ENCODE measurements around the gene TCL1A.
A peak's percentile ranks its signal among the peaks of the same experiment; 100 is the strongest.

TCL1A gene

DNA sequence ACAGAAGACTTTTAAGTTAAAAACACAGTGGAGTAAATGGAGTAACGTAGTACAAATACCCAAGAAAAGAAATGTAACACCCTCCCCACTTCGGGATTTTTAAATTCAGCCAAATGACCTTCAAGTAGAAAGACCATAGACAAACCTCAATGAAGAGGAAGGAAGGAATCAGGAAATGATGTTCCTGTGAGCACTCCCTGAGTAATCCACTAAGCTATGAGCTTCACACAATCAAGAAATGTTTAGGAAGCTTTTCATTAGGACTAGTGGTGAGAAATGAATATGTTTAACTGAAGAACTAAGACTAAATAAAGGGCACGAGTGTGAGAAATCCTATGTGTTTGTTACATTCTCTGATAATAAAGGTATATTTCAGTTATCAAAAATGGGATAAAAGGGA, 10.1 kb downstream of the TCL1A start:
- no peak for DNase-seq

DNA sequence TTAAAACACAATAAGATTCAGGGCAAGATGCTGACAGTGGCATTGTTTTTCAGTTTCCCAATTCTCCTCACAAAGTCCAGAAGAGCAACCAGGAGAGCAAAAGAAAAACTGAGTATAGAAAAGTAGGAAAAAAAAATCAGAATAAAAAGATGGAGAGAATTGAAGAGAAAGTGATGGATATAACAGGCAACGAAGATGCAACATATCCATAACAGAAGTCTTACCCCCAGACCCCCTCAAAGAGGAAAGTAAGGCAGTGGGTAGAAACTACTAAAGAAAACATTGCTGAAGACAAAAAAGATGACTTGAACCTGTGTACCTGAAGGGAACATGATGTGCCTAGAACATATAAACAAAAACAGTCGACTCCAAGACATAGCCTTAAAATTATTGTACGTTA, 10.6 kb downstream of the TCL1A start:
- no peak for DNase-seq

DNA sequence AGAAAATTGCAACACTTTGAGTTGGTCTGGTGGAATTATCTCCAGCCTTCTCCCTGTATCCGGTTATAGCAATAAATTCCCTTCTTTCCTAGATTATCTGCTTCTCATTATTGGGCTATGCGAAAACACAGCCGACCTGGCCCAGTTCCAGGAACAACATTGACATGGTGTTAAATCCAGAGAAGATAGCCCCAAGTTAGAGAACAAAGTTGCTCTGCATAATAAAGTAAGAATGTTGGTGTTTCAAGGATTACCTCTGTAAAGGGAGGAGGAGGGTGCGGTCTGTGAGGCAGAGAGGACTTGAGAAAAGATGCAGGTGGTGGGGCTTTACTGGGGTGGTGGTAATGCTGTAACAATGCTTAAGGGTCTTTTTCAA, 12.1 kb downstream of the TCL1A start:
- DNase-seq = no peak

DNA sequence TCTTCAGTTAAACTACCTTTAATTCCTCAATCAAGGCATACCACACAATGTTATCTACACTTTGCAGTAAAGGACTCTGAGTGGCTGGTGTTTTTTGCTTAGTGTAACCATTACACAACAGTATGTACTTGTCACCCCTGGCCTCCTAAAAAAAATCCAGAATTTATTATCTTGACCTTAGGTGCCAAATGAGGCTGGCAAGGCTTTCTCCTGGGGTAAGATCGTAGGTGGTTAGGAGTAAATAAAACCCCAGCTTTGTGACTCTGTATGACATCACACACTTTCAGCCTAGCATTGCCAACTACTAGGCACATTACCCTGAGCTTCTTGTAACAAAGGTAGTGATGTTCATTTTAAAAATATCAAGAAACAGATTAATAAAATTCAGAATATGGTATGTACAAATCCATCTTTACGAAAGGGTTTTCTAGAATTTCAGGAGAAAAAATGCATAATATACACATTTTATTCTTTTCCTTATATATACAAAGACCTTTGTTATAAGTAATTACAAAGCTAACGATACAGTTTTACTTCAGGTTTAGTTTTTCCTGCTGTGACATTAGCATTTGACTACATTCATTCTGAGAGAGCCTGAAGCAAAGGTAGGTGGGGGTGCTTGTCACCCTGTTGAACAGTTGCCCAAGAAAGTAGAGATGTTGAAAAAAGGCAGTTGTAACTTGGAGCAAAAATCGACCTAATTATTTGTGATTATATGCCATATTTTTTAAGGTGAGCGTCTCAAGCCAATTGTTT, 13.5 kb downstream of the TCL1A start:
- DNase-seq = no peak

DNA sequence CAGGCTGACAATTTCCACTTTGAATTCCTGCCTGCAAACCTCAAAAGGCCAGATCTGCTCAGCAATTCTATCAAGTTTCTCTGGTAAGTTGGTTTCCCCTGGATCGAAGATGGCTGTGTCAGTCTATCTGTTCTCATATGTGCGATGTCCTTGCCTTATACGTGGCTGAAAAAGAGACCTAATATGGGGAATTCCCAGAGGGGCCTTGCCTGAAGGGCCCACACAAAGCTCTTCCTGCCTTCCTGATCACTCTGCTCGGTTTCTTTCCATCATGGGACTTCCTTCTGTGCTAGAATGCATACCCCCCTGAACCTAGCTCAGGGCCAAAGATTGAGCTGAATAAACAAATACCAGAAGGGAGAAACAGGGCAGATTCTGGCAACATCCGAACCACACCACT, 14.5 kb downstream of the TCL1A start:
- DNase-seq = no peak

DNA sequence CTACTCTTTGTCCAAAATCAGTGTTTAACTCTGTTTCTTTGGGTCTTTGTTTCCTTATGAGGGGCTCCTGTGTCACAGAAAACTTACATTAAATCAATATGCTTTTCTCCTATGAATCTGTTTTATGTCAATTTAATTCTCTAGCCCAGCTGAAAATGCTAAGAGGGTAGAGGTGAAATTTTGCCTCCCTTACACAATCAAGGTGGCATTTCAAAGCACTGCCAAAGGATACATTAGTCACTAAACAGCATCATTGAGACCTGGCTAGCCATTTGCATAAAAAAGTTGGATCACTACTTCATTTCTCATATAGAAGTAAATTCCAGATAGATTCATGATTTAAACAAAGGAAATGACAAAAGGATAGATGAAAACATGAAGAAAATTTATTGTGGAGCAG, 15.6 kb downstream of the TCL1A start:
- no peak for DNase-seq

DNA sequence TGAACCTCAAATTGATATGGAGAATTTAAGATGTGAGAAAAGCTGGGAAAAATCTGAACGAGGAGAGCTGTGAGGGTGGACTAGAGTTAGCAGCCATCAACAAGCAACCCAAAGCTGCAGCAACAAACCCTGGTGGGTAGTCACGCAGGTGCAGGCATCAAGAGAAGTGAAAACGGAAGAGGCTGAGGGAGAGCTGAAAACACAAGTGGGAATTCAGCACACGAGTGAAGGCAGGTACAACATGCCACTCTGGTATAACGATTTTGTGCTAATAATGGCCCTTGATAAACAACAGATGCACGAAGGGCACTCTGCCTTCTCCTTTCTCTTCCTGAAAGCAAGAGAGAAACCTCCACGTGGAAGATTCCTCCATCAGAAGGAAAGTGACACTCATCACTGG, 16.2 kb downstream of the TCL1A start:
- DNase-seq = no peak

DNA sequence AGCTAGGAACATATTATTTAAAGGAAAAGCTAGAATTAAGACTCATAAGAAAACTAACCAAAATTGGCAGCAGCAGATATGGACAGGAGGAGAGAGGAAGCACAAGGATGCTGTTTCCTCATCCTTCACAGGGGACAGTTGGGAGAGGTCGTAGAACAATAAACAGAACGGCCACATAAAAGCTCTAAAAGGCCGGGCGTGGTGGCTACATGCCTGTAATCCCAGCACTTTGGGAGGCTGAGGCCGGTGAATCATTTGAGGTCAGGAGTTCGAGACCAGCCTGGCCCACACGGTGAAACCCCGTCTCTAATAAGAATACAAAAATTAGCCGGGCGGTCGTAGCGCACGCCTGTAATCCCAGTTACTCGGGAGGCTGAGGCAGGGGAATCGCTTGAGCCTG, 17.2 kb downstream of the TCL1A start:
- no peak for DNase-seq

DNA sequence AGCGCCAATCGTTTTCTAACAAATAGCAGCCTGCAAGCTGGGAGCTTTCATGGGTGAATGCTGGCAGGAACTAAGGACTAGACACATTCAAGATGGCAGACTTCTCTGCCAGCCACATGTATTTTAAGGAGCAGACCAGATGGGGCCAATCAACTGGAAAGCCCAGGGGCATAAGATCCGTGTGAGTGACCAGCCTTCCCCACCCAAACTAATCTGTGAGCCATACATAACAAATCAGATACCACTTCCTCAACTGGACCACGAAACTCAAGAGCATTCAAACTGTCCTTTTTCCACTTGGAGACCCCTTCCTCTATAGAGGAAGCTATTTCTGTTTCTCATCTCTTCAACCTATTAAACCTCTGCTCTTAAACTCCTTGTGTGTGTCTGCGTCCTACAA, 18.0 kb downstream of the TCL1A start:
- no peak for DNase-seq

DNA sequence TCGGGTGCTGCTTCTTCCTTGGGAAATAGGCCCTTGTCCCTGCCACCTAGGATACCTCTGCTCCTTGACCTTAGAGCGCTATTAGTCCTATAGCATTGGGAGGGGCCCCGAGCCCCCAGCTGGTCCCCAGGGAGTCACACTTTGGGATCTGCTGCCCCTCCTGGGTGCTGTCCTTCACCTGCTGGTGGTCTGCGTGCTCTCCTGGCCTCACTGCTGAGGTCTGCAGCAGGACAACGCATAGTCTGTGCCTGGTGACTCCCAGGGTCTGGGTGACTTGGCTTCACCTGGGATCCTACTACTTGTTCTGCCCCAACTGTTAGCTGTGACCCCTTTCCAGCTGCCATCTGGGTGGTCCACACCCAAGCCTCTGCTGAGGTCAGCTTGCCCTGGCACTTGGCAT, 18.9 kb downstream of the TCL1A start:
- no peak for DNase-seq

DNA sequence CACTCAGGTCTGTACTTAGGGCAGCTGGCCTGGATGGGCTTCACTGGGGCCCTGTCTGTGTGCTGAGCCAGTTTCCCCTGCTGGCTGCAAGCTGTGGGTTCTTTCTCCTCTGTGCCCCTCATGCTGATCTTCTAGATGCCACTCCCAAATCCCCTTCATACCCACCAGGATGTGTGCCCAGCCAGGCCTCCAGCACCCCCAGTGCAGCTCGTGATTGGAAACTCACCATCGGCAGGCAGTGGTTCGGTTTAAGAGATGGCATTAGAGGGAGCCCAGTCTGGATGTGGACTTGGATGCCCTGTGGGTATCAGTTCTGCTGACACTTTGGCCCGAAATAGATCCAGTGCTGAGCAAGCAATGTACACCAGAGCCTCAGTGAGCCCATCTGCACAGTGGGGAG, 21.8 kb downstream of the TCL1A start:
- no peak for DNase-seq

DNA sequence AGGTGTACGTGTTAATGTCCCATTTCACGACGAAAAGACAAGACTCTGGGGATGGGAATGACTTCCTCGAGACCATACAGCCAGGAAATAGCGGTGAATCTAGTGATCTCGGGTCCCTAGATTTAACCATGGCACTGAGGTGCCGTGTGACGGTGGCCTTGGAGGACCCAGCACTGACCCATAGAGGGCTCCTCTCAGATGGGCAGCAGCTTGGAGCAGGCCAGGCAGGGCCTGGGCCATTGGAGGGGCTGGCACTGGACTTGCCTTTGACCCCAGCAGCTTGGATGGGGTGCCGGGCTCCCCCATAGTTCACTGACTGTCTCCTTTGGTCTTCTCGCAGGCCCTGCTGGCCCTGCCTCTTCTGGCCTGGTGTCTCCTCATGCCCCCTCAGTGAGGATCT, 22.3 kb downstream of the TCL1A start:
- no peak for DNase-seq

DNA sequence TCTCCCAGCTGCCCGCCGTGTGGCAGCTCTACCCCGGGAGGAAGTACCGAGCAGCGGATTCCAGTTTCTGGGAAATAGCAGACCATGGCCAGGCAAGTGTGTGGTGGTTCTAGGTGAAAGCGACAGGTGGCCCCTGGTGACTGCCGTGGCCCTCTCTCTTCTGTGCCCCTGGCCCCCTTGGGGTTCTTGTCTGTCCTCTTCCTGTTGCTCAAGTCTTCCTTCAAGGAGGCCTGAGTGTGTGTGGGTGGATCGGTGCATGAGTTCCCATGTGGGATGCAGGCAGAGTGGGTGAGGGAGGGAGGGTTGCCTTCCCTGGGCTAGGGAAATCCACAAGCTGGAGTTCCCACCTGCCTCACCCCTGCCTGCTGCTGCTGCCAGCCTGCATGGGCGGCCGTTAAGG, 23.1 kb downstream of the TCL1A start:
- DNase-seq = no peak

DNA sequence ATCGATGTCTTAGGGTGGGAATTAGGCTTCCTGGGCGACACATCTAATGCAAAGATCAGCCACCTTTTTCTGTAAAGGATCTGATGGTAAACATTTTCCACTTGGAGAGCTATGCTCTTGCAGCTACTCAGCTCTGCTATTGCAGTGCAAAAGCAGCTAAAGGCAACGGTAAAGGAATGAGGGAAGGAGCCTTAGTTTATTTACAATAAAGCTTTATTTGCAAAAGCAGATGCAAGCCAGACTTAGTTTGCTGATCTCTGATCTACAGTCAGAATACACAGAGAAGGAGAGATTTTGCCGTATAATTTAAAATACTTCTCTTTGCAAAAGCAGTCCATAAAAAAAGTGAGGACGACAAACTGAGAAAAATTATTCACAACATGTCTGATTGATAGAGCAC, 24.5 kb downstream of the TCL1A start:
- DNase-seq = no peak

DNA sequence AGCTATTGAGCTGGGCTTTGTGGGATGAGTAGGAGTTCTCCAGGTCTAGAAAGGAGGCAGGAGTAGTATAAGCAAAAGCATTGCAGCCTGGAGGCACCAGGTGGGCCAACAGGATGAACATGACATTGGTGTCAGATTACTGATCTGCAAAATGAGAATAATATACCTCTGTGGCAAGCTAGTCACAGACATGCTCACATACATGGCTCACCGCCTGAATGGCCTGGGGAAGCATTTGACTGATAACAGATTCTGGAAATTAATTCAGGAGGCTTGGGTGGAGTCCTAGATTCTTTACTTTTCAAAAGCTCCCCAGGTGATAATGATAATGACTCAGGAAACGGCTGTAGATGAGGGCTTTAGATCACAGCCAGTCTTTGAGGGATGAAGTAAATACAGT, 27.0 kb downstream of the TCL1A start:
- no peak for DNase-seq

DNA sequence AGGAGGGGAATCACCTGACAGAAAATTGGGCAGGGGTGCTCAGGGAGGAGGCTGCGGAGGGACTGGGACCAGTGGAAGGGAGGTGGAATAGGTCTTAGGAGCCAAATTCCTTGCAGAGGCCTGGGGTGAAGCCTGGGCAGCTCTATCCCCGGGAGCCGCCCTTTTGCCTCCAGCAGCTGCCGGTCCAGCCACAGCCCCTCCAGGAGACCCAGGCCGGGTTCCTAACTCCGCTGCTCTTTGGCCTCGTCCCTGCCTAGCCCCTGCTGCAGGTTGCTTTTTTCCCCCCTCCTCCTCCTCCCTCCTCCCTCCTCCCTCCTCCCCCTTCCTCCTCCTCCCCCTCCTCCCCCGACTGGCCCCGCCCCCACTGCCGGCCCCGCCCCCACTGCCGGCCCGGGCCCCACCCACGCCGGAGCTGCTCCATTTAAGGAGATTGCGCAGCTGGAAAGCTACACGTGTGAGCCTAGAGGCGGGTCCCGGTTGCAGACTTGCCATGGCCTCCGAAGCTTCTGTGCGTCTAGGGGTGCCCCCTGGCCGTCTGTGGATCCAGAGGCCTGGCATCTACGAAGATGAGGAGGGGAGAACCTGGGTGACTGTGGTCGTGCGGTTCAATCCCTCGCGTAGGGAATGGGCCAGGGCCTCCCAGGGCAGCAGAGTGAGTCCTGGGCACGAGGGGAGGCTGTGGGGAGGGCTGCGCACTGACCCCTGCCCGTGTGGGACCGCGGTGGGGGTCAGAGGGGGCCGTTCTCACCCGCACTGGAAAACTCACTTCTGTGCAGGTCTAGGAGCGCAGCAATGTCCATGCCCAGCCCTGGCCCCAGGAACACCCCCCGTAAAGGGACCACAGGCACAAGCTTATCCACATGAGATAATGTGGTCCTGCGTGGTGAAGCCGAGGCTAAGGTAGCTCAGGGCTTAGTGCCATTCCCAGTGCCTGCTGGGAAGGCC, 27.7 kb downstream of the TCL1A start, which contains the start of gene TCL1B:
Gene TCL1B, plus strand, starts transcription at position 449 of the 945 bp plus-strand sequence. Its CDS starts 42 bp downstream, at position 491.
- DNase-seq = no peak

DNA sequence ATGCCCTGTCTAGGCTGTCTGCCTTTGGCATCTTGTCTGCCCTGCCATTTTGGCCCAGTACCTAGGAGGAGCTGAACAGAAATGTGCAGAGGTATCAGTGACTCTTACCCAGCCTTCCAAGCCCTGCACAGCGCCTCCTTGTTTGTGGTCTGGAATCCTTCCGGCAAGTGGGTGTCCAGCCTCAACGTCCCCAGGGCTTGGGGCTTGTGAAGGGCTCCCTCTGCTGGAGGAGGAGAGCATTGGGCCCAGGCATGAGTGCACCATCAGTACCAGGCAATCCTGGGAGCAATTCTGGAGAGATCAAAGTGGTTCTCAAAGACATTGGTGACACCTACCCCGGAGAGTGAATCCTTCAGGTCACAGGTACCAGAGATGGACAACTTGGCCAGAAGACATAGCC, 30.1 kb downstream of the TCL1A start:
- DNase-seq = peak in 2 of 5 experiments; percentile 3 to 17

DNA sequence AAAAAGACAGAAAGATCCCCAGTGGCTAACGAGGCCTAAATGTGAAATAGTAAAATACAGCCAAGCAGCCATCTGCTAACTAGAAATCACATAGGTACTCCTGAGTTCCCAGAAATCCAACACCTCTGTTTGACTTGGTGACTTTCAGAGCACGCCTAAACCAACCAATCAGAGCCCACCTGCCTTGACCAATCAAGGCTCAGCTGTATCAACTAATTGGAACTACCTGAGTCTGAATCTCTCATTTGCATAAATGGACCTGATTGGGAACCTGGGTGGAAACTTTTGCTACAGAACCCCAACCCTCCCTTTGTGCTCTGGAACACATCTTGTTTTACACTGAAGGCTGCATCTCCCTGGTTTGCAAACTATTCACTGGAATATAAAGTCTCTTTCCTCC, 32.8 kb downstream of the TCL1A start:
- DNase-seq = no peak

DNA sequence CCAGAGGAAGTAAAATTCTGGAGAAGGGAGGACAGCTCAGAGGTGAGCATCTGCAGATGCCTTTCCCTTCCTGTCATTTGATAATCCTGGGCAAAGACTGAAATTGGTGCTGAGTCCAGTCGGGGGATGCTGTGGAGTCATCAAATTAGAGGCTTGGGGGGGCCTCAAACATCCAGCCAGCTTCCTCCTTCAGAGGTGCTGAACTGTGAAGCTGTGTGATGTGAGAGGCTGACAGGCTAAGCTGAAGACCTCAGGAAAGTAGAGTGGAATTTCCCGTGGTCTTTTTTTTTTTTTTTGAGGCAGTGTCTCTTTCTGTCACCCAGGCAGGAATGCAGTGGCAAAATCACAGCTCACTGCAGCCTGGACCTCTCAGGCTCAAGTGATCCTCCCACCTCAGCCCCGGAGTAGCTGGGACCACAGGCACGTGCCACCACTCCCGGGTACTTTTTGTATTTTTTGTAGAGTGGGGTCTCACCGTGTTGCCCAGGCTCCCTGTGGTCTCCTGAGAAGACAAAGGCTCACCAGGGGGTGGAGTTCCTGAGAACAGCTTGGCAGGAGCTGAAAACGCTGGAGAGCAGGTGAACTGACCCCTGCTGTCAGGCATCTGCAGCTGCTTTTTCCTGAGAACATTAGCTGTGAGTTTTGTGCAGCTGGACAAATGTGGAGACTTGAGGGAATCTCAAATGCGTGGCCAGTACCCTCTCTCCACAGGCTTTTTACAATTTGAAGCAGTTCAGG, 33.8 kb downstream of the TCL1A start:
- DNase-seq = no peak

DNA sequence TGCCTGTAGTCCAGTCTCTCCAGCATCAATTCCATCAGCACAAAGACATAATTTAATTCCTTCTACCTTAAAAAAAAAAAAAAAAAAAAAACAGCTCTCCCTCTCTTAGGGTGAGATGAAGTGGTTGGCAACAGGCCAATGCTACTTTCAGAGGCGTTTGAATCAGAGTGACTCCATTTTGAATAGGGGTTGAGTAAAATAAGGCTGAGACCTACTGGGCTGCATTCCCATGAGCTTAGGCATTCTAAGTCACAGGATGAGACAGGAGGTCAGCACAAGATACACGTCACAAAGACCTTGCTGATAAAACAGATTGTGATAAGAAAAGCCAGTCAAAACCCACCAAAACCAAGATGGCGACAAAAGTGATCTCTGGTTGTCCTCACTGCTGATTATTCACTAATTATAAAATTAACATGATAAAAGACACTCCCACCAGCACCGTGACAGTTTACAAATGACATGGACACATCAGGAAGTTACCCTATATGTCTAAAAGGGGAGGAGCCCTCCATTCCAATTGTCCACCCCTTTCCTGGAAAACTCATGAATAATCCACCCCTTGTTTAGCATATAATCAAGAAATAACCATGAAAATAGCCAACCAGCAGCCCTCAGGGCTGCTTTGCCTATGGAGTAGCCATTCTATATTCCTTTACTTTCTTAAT, 34.6 kb downstream of the TCL1A start:
- DNase-seq = no peak

DNA sequence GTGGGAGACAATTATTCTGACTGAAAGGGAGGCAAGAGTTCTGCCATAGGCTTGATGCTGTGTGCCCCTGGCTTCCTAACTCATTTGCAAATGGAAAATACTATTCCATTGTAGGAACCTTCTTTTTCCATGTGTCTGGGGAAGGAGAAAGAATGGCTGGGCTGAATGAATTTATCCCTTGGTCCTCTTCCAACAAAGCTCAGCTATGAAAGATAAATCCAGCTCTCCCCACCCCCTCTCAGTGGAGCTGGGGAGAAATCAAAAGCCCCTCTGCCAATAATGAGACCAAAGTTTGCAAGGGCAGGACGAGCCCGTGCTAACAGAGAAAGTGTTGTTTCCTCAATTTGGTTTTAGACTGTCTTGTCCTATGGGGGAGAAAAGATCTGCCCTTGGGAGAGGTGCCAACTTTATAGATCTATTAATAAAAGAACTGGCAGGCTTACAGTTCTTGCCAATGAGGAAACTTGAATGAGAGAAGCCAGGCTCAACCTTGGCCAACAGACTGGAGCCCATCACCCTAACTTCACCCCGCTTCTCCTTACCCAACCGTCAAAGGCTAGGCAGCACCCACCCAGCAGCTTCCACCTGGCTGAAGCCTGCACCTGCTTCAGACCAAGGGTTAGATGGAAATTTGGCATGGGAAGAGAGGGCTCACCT, 36.6 kb downstream of the TCL1A start:
- DNase-seq = no peak

DNA sequence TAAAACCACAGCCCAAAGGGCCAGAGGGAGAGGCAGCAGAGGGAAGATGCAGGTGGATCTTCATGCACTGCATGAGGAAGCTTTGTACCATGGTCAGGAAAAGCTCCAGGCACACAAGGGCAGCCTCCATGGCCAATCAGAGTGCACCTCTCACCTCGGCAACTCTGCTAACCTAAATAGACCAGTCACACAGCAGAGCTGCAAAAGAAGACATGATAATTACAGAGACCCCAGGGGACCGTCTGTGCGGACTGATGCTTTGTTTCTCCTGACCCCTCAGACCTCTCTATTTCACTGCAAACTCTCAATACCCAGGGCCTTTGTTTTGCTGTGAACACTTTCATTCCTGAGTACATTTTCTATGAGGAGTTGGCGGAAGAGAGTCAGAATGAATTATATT, 38.4 kb downstream of the TCL1A start:
- no peak for DNase-seq
